Transverse colon (tissue), 4 donors: ENCODE data around the gene CDO1. TPM values are rescaled to one million over a fixed set of nuclear protein-coding genes. Genes with fewer than 3 reads are reported as not detected.

Experiments used
- DNase-seq: peaks from one replicate; pipeline ENCODE4 v3.0.0-alpha.2; 2019
- H3K27ac ChIP-seq, 4 donors: fragments of 200-600 bp; sonication (generic); 2 replicates each; pipeline ENCODE4 v1.5.1; 2016 to 2018; ENCODE audit warnings: inconsistent platforms in 4 of 4
- H3K27me3 ChIP-seq: fragments of 200-600 bp; sonication (generic); 2 replicates; pipeline ENCODE4 v1.5.1; 2017; ENCODE audit warnings: inconsistent platforms
- H3K36me3 ChIP-seq, 4 donors: fragments of 200-600 bp; sonication (generic); 2 replicates each; pipeline ENCODE4 v1.5.1; 2017 to 2019; ENCODE audit warnings: inconsistent platforms in 4 of 4
- H3K4me1 ChIP-seq, 4 donors: fragments of 200-600 bp; sonication (generic); 2 replicates each; pipeline ENCODE4 v1.5.1; 2017 to 2020; ENCODE audit warnings: inconsistent platforms in 4 of 4
- H3K4me3 ChIP-seq, 4 donors: fragments of 200-600 bp; sonication (generic); 1 replicate in 1 of 4; 2 replicates in 3 of 4; pipeline versions ENCODE4 v1.5.1 to v1.6.1; 2017 to 2019; ENCODE audit warnings: inconsistent platforms in 4 of 4
- H3K9me3 ChIP-seq, 2 donors: fragments of 200-600 bp; sonication (generic); 2 replicates each; pipeline ENCODE4 v1.5.1; 2017 to 2019; ENCODE audit warnings: inconsistent platforms in 2 of 2
- CTCF ChIP-seq, 5 experiments: fragments of 200-600 bp in 3 of 5; fragments of 450-650 bp in 2 of 5; sonication (generic) in 3 of 5; IDR thresholded peaks; 1 replicate in 2 of 5; 2 replicates in 3 of 5; pipeline ENCODE4 v1.5.1; 2016 to 2017; ENCODE audit warnings: antibody characterized with exemption in 5 of 5, inconsistent platforms in 3 of 5, mild to moderate bottlenecking in 2 of 5, moderate library complexity in 1 of 5
- EP300 ChIP-seq: sonication (generic); formaldehyde crosslinking; IDR thresholded peaks from one replicate; pipeline ENCODE4 v1.6.1; 2017; ENCODE audit warnings: antibody characterized with exemption, low read depth
- POLR2A ChIP-seq: fragments of 450-650 bp; IDR thresholded peaks from one replicate; pipeline ENCODE4 v1.6.1; 2016; ENCODE audit warnings: antibody characterized with exemption, mild to moderate bottlenecking, moderate library complexity
- POLR2AphosphoS5 ChIP-seq, 3 donors: sonication (generic); formaldehyde crosslinking; IDR thresholded peaks; one replicate each; pipeline ENCODE4 v1.6.1; 2016; ENCODE audit warnings: antibody characterized with exemption in 3 of 3
- whole genome bisulfite sequencing, 2 donors: methylation state at CpG; one replicate each; pipeline ENCODE4 v1.1.5; 2018; ENCODE audit warnings: low coverage in 1 of 2; 5-methylcytosine and 5-hydroxymethylcytosine counted together
- in situ Hi-C, 4 donors: fragments of 200-750 bp; cut with MboI; loops; one replicate each; pipeline versions ENCODE4 v1.15.0 to v1.15.1; 2017; ENCODE audit warnings: low sequenced_read_pairs in 3 of 4, low pct_ligation_motif_present in 1 of 4, low pct_unique_long_range_greater_than_20kb in 1 of 4
- intact Hi-C: fragments of 100-400 bp; cut with DNase I; formaldehyde crosslinking; loops from one replicate; pipeline ENCODE4 v1.15.1; 2023; ENCODE audit warnings: low total_unique reads
- total RNA-seq, 4 donors: library from RNA; depleted of rRNA; stranded (reverse); fragments of >200 nt; gene quantifications; one replicate each; pipeline ENCODE4 v1.1.0, GENCODE V29; 2016

CDO1 gene
- total RNA-seq, 4 donors from 2014 or later: 0.40 to 10.4 (median 4.4) TPM; not detected in 1

- intact Hi-C loops (no loop called here), in situ Hi-C loops (loop anchor here in 3 of 4 donors (25.0 kb wide), 2 partner anchors 219 to 531 kb away; no protein-coding TSS in a partner anchor)
- H3K36me3 ChIP-seq: no peaks in the 10 kb centered on the region
- H3K4me1 ChIP-seq: peaks cover 28 to 56% (median 34%) of the 10 kb centered on the region in 4 donors
- H3K27ac ChIP-seq: peak overlapping the region; percentile 92 to 94 (median 94)
- TF ChIP-seq CTCF (IDR thresholded peaks at IDR 0.05): no peak
- no peak for TF ChIP-seq EP300
- TF ChIP-seq POLR2A: no peak
- no peak for TF ChIP-seq POLR2AphosphoS5 (IDR thresholded peaks at IDR 0.05)
- no peak for DNase-seq
- H3K9me3 ChIP-seq: no peaks in the 10 kb centered on the region
- 13 to 18% methylated on average over 3 of the region's 3 CpGs for WGBS, 2 donors
- H3K27me3 ChIP-seq: no peaks in the 10 kb centered on the region
- H3K4me3 ChIP-seq: peak overlapping the region; percentile 63 to 85 (median 78)
Measured at GRCh38 chr5:115842952-115843351, 26.5 kb upstream of the CDO1 start.

GRCh38 chr5:115842089-115842935 lies 25.9 kb upstream of the CDO1 start:
- Histone ChIP-seq H3K4me1 (peaks cover 28 to 56% (median 34%) of the 10 kb centered on the region in 4 donors), H3K27ac (peak overlapping the region; percentile 92 to 94 (median 94)), H3K36me3 (peaks cover 0 to 4% (median under 1%) of the 10 kb centered on the region in 4 donors), H3K4me3 (peak overlapping the region; percentile 63 to 85 (median 78)), H3K9me3 (no peaks in the 10 kb centered on the region), H3K27me3 (no peaks in the 10 kb centered on the region)
- WGBS, 2 donors: 0% methylated on average over 9 to 61 of the region's 68 CpGs
- no peak for DNase-seq
- in situ Hi-C loops (loop anchor here in 3 of 4 donors (25.0 kb wide), 2 partner anchors 220 to 530 kb away; no protein-coding TSS in a partner anchor), intact Hi-C loops (no loop called here)
- peak in 3 of 5 experiments; percentile 22 to 26 (median 23) for TF ChIP-seq CTCF (IDR thresholded peaks at IDR 0.05)
- no peak for TF ChIP-seq POLR2AphosphoS5 (IDR thresholded peaks at IDR 0.05)

DNA sequence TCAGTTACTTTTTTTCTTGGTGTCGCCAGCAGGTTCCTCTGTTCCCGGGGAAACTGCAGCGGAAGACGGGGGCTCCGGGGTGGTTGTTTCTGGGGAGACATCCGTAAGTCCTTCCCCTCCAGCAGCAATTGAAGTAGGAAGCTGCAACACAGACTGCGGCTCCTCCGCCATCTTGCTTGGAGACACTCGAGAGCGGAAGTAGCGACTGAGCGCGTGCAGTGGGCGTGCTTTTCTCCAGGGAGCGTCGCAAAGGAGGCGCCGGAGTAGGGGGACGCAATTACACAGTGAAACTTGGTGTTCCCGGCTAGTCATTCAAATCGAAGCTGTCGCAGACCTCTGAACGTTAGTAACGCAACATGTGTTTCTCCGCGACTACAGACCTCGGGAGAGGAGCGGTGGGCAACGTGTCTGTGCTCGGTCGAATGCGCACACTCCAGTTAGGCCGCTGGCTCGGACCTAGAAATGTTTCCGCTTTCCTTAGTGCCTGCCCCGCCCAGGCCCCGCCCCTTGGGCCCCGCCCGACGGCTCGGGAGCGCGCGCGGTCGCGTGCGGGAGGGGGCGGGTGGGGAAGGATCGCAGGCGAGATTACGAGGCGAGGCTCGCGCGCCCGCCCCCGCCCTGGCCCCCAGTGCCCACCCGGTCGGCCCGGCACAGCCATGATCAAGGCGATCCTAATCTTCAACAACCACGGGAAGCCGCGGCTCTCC lies 25.1 kb upstream of the CDO1 start, which contains the start of the genes AP3S1 and ATG12:
TSS of gene AP3S1 (plus strand) at position 554 of the 707 bp plus-strand sequence. CDS start at position 657, 103 bp downstream.
TSS of gene ATG12 (minus strand) at position 184 of the 707 bp plus-strand sequence. CDS start at position 171, 13 bp downstream.
- intact Hi-C loops: no loop called here
- in situ Hi-C loops: loop anchor here in 3 of 4 donors (25.0 kb wide), 2 partner anchors 221 to 529 kb away; no protein-coding TSS in a partner anchor
- 0 to 12% methylated on average over 2 to 62 of the region's 65 CpGs for WGBS, 2 donors
- no peaks in the 10 kb centered on the region for H3K9me3 ChIP-seq
- no peaks in the 10 kb centered on the region for H3K27me3 ChIP-seq
- peak within 1 kb of the TSS; percentile 92 to 94 (median 94) for H3K27ac ChIP-seq
- H3K4me3 ChIP-seq: peak within 1 kb of the TSS; percentile 63 to 85 (median 78)
- TF ChIP-seq POLR2AphosphoS5 (IDR thresholded peaks at IDR 0.05) (peak; percentile 95), CTCF (IDR thresholded peaks at IDR 0.05) (no peak), POLR2A (peak; percentile 94), EP300 (no peak)
- peaks cover 0 to 12% (median 5%) of the 10 kb centered on the region in 4 donors for H3K36me3 ChIP-seq
- DNase-seq: peak; percentile 93
- peaks cover 28 to 56% (median 34%) of the 10 kb centered on the region in 4 donors for H3K4me1 ChIP-seq
